K562 (cell line): Measurements from ENCODE around the gene CABP2. TPM values are rescaled to one million over a fixed set of nuclear protein-coding genes. Genes with fewer than 3 reads are reported as not detected.

Experiments used
- CXXC5 ChIP-seq: fragments of 250-450 bp; sonication (Bioruptor Pico); IDR thresholded peaks from 2 replicates; pipeline ENCODE4 v1.8.0; 2022; ENCODE audit warnings: inconsistent platforms, mild to moderate bottlenecking, moderate library complexity
- FOS ChIP-seq: IDR thresholded peaks from 3 replicates; pipeline ENCODE4 v1.6.1; 2011; ENCODE audit not compliant: insufficient read length; ENCODE audit errors: extremely low read depth
- HCFC1 ChIP-seq: IDR thresholded peaks from 2 replicates; pipeline ENCODE4 v1.6.1; 2012; ENCODE audit warnings: low read depth, low read length, improper control_type of control experiment
- HLTF ChIP-seq: fragments of 450-650 bp; IDR thresholded peaks from 2 replicates; pipeline ENCODE4 v1.6.1; 2016
- MAZ ChIP-seq, 2 experiments: fragments of 450-650 bp in 1 of 2; sonication (generic) in 1 of 2; formaldehyde crosslinking; IDR thresholded peaks in 1 of 2; conservative IDR thresholded peaks in 1 of 2; 2 replicates each; pipeline versions ENCODE4 v1.4.0 to v1.5.0; 2020; ENCODE audit warnings: mild to moderate bottlenecking in 1 of 2, missing genetic modification reagents in 1 of 2
- MYBL2 ChIP-seq, 2 experiments: fragments of 450-650 bp in 1 of 2; sonication (generic) in 1 of 2; formaldehyde crosslinking in 1 of 2; IDR thresholded peaks; 2 replicates each; pipeline versions ENCODE4 v1.6.1 to v1.8.1; 2017 to 2022; ENCODE audit warnings: borderline replicate concordance in 1 of 2, inconsistent platforms in 1 of 2, low read depth in 1 of 2, mild to moderate bottlenecking in 1 of 2, missing genetic modification reagents in 1 of 2, moderate library complexity in 1 of 2
- NFIC ChIP-seq: fragments of 450-650 bp; IDR thresholded peaks from 2 replicates; pipeline ENCODE4 v1.6.1; 2017; ENCODE audit warnings: mild to moderate bottlenecking, inconsistent platforms
- PHTF2 ChIP-seq: fragments of 250-450 bp; sonication (Bioruptor Pico); IDR thresholded peaks from 2 replicates; pipeline ENCODE4 v1.5.0; 2021; ENCODE audit warnings: mild to moderate bottlenecking
- RBFOX2 ChIP-seq: fragments of 200-400 bp; formaldehyde crosslinking; IDR thresholded peaks from 2 replicates; pipeline ENCODE4 v1.6.1; 2017; ENCODE audit warnings: low read depth, mild to moderate bottlenecking, low read length, moderate library complexity
- SAFB ChIP-seq: fragments of 200-400 bp; formaldehyde crosslinking; IDR thresholded peaks from 2 replicates; pipeline ENCODE4 v1.6.1; 2017; ENCODE audit warnings: low read depth, low read length, borderline replicate concordance
- SP1 ChIP-seq: sonication (generic); formaldehyde crosslinking; IDR thresholded peaks from 2 replicates; pipeline ENCODE4 v1.8.1; 2022; ENCODE audit warnings: mild to moderate bottlenecking, missing genetic modification reagents
- STAG1 ChIP-seq: sonication (generic); formaldehyde crosslinking; IDR thresholded peaks from 2 replicates; pipeline ENCODE4 v1.5.0; 2020; ENCODE audit warnings: missing genetic modification reagents, borderline replicate concordance
- TCF7L2 ChIP-seq: fragments of 150-350 bp; IDR thresholded peaks from 2 replicates; pipeline ENCODE4 v1.6.1; 2016; ENCODE audit warnings: low read depth, mild to moderate bottlenecking, low read length, moderate library complexity
- ZC3H4 ChIP-seq: sonication (generic); formaldehyde crosslinking; IDR thresholded peaks from 2 replicates; pipeline ENCODE4 v1.9.0; 2021; ENCODE audit warnings: missing genetic modification reagents, borderline replicate concordance
- ZNF324 ChIP-seq: fragments of 250-450 bp; sonication (Bioruptor Pico); IDR thresholded peaks from 2 replicates; pipeline ENCODE4 v1.4.0; 2020; ENCODE audit warnings: mild to moderate bottlenecking
- ZNF644 ChIP-seq: fragments of 200-800 bp; sonication (Bioruptor generic); IDR thresholded peaks from 2 replicates; pipeline ENCODE4 v1.6.1; 2016; ENCODE audit warnings: low read depth, missing genetic modification characterization, missing compliant biosample characterization
- ZNF707 ChIP-seq: fragments of 250-450 bp; sonication (Bioruptor Pico); conservative IDR thresholded peaks from 2 replicates; pipeline ENCODE4 v1.8.0; 2022; ENCODE audit warnings: inconsistent platforms, mild to moderate bottlenecking, moderate library complexity
- ZNF780A ChIP-seq: fragments of 250-450 bp; sonication (Bioruptor Pico); IDR thresholded peaks from 2 replicates; pipeline ENCODE4 v1.5.0; 2021; ENCODE audit warnings: mild to moderate bottlenecking
- ZNF785 ChIP-seq: fragments of 250-450 bp; sonication (Bioruptor Pico); IDR thresholded peaks from 2 replicates; pipeline ENCODE4 v1.4.0; 2020; ENCODE audit warnings: mild to moderate bottlenecking
- polyA plus RNA-seq, 8 experiments: library from polyadenylated mRNA; depleted of rRNA in 4 of 8; stranded (reverse) in 5 of 8; unstranded in 3 of 8; fragments of >200 nt; fragmentation: Nextera tagmentation in 2 of 8; fragmentation: Illumina TruSeq in 1 of 8; extraction: Ambion mirVana in 2 of 8; extraction: Trizol in 1 of 8; gene quantifications; 2 replicates each; pipeline versions ENCODE4 v1.2.1 to v1.2.3, GENCODE V29; 2011 to 2014; ENCODE audit warnings: inconsistent platforms in 1 of 8, missing spikeins in 1 of 8
- total RNA-seq, 7 experiments: library from RNA; depleted of rRNA in 6 of 7; stranded (reverse); fragments of >200 nt in 6 of 7; fragmentation: Illumina TruSeq in 2 of 7; extraction: Trizol in 2 of 7; gene quantifications; 2 replicates each; pipeline versions ENCODE4 v1.2.1 to v1.2.3, GENCODE V29; 2011 to 2021; ENCODE audit warnings: low replicate concordance in 1 of 7
- TF ChIP-seq, protein P1 (sequence below): fragments of 450-650 bp; IDR thresholded peaks from 2 replicates; pipeline ENCODE4 v1.6.1; 2016; ENCODE audit warnings: antibody characterized with exemption
- TF ChIP-seq, protein P2 (sequence below): fragments of 200-800 bp; sonication (Bioruptor generic); IDR thresholded peaks from 2 replicates; pipeline ENCODE4 v1.6.1; 2017; ENCODE audit warnings: missing genetic modification characterization, missing compliant biosample characterization
- TF ChIP-seq, protein P3 (sequence below): sonication (generic); formaldehyde crosslinking; IDR thresholded peaks from 2 replicates; pipeline ENCODE4 v1.8.0; 2023; ENCODE audit warnings: mild to moderate bottlenecking, missing genetic modification reagents
- TF ChIP-seq, protein P4 (sequence below): IDR thresholded peaks from 2 replicates; pipeline ENCODE4 v1.6.1; 2016; ENCODE audit warnings: missing genetic modification characterization, missing compliant biosample characterization

Gene CABP2
- total and polyA plus RNA-seq, 9 of the 15 experiments (the other 6 are each of a cell fraction or from before 2014, with no cell fraction given): not detected

DNA sequence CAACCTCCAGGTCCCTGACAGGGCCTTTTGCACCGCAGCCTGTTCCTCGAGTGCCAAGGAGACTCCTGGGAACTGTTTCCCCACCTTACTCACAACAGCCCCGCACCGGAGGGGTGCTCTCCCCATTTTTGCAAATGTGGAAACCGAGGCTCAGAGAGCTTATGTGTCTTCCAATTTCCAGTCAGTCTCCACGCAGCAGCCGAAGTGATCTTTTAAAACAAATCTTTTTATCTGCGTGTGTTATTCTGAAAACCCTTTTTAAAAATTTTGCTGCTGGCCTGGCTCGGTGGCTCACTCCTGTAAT is 53.8 kb downstream of the CABP2 start (continued):
- TF ChIP-seq, protein P1, sequence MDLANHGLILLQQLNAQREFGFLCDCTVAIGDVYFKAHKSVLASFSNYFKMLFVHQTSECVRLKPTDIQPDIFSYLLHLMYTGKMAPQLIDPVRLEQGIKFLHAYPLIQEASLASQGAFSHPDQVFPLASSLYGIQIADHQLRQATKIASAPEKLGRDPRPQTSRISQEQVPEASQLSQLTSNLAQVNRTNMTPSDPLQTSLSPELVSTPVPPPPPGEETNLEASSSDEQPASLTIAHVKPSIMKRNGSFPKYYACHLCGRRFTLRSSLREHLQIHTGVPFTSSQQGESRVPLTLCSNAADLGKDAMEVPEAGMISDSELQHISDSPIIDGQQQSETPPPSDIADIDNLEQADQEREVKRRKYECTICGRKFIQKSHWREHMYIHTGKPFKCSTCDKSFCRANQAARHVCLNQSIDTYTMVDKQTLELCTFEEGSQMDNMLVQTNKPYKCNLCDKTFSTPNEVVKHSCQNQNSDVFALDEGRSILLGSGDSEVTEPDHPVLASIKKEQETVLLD: no peak
- TF ChIP-seq ZNF707: 0 out of 2 replicates have a peak, but pooled peaks have one; percentile 18
- TF ChIP-seq, protein P2, sequence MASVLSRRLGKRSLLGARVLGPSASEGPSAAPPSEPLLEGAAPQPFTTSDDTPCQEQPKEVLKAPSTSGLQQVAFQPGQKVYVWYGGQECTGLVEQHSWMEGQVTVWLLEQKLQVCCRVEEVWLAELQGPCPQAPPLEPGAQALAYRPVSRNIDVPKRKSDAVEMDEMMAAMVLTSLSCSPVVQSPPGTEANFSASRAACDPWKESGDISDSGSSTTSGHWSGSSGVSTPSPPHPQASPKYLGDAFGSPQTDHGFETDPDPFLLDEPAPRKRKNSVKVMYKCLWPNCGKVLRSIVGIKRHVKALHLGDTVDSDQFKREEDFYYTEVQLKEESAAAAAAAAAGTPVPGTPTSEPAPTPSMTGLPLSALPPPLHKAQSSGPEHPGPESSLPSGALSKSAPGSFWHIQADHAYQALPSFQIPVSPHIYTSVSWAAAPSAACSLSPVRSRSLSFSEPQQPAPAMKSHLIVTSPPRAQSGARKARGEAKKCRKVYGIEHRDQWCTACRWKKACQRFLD (CRISPR knock-in tag): no peak
- TF ChIP-seq FOS: no peak
- TF ChIP-seq ZNF324 (CRISPR knock-in tag): no peak
- TF ChIP-seq SP1 (CRISPR knock-in tag): no peak
- no peak for TF ChIP-seq RBFOX2
- no peak for TF ChIP-seq MAZ (CRISPR knock-in tag; conservative IDR thresholded peaks at IDR 0.05 in 1 of 2, IDR thresholded peaks at IDR 0.05 in 1 of 2)
- no peak for TF ChIP-seq HCFC1
- TF ChIP-seq, protein P3, sequence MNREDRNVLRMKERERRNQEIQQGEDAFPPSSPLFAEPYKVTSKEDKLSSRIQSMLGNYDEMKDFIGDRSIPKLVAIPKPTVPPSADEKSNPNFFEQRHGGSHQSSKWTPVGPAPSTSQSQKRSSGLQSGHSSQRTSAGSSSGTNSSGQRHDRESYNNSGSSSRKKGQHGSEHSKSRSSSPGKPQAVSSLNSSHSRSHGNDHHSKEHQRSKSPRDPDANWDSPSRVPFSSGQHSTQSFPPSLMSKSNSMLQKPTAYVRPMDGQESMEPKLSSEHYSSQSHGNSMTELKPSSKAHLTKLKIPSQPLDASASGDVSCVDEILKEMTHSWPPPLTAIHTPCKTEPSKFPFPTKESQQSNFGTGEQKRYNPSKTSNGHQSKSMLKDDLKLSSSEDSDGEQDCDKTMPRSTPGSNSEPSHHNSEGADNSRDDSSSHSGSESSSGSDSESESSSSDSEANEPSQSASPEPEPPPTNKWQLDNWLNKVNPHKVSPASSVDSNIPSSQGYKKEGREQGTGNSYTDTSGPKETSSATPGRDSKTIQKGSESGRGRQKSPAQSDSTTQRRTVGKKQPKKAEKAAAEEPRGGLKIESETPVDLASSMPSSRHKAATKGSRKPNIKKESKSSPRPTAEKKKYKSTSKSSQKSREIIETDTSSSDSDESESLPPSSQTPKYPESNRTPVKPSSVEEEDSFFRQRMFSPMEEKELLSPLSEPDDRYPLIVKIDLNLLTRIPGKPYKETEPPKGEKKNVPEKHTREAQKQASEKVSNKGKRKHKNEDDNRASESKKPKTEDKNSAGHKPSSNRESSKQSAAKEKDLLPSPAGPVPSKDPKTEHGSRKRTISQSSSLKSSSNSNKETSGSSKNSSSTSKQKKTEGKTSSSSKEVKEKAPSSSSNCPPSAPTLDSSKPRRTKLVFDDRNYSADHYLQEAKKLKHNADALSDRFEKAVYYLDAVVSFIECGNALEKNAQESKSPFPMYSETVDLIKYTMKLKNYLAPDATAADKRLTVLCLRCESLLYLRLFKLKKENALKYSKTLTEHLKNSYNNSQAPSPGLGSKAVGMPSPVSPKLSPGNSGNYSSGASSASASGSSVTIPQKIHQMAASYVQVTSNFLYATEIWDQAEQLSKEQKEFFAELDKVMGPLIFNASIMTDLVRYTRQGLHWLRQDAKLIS (CRISPR knock-in tag): no peak
- TF ChIP-seq SAFB: no peak
- TF ChIP-seq MYBL2 (IDR thresholded peaks at IDR 0.05; ENCODE audit: low read depth): no peak
- TF ChIP-seq MYBL2 (CRISPR knock-in tag; IDR thresholded peaks at IDR 0.05; ENCODE audit: borderline replicate concordance): no peak
- no peak for TF ChIP-seq NFIC
- TF ChIP-seq CXXC5 (CRISPR knock-in tag): no peak
- no peak for TF ChIP-seq STAG1 (CRISPR knock-in tag)
- no peak; the same call in 1 of the 2 replicates for TF ChIP-seq ZC3H4
- TF ChIP-seq HLTF: no peak
- TF ChIP-seq ZNF780A: no peak
- no peak for TF ChIP-seq ZNF785 (CRISPR knock-in tag)
- TF ChIP-seq, protein P4, sequence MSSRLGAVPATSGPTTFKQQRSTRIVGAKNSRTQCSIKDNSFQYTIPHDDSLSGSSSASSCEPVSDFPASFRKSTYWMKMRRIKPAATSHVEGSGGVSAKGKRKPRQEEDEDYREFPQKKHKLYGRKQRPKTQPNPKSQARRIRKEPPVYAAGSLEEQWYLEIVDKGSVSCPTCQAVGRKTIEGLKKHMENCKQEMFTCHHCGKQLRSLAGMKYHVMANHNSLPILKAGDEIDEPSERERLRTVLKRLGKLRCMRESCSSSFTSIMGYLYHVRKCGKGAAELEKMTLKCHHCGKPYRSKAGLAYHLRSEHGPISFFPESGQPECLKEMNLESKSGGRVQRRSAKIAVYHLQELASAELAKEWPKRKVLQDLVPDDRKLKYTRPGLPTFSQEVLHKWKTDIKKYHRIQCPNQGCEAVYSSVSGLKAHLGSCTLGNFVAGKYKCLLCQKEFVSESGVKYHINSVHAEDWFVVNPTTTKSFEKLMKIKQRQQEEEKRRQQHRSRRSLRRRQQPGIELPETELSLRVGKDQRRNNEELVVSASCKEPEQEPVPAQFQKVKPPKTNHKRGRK (tag): no peak
- TF ChIP-seq PHTF2 (CRISPR knock-in tag): no peak
- no peak for TF ChIP-seq TCF7L2
- no peak for TF ChIP-seq ZNF644 (tag)
